Mesendoderm (in vitro differentiated cells): ENCODE measurements around the gene LAMB3.

Source experiments
- DNase-seq: peaks from one replicate; pipeline ENCODE4 v3.0.0; 2013
- H2AK5ac ChIP-seq: 2 replicates; pipeline ENCODE4 v1.6.1; 2013; ENCODE audit warnings: low read length, inconsistent platforms
- H2BK120ac ChIP-seq: 2 replicates; pipeline ENCODE4 v1.6.1; 2013; ENCODE audit warnings: low read depth, mild to moderate bottlenecking, low read length, moderate library complexity, mixed read lengths
- H2BK15ac ChIP-seq: replicated peaks from 2 replicates; pipeline ENCODE4 v1.6.1; 2013; ENCODE audit warnings: low read depth, mild to moderate bottlenecking, moderate library complexity
- H2BK5ac ChIP-seq: 2 replicates; pipeline ENCODE4 v1.6.1; 2013; ENCODE audit warnings: low read length, inconsistent platforms
- H3K18ac ChIP-seq: 2 replicates; pipeline ENCODE4 v1.6.1; 2013; ENCODE audit warnings: mild to moderate bottlenecking, low read length, mixed read lengths
- H3K23ac ChIP-seq: one replicate; pipeline ENCODE4 v1.6.1; 2013; ENCODE audit warnings: low read length
- H3K27ac ChIP-seq: 2 replicates; pipeline ENCODE4 v1.5.1; 2013; ENCODE audit warnings: low read depth, mild to moderate bottlenecking, inconsistent platforms, low read length, moderate library complexity
- H3K27me3 ChIP-seq: 2 replicates; pipeline ENCODE4 v1.6.1; 2013; ENCODE audit warnings: low read length, control low read depth, mild to moderate bottlenecking, inconsistent platforms; ENCODE audit not compliant: insufficient read depth, poor library complexity
- H3K36me3 ChIP-seq: 2 replicates; pipeline ENCODE4 v1.6.1; 2013; ENCODE audit warnings: low read length, inconsistent platforms; ENCODE audit not compliant: control insufficient read depth, insufficient read depth
- H3K4ac ChIP-seq: one replicate; pipeline ENCODE4 v1.6.1; 2013; ENCODE audit warnings: low read depth, mild to moderate bottlenecking, low read length, moderate library complexity
- H3K4me1 ChIP-seq: 2 replicates; pipeline ENCODE4 v1.6.1; 2013; ENCODE audit warnings: low read depth, low read length, inconsistent platforms; ENCODE audit not compliant: control insufficient read depth
- H3K4me2 ChIP-seq: 2 replicates; pipeline ENCODE4 v1.6.1; 2013; ENCODE audit warnings: low read length
- H3K4me3 ChIP-seq: 2 replicates; pipeline ENCODE4 v1.5.1; 2013; ENCODE audit warnings: mild to moderate bottlenecking, low read length
- H3K56ac ChIP-seq: one replicate; pipeline ENCODE4 v1.6.1; 2013; ENCODE audit warnings: low read length
- H3K79me1 ChIP-seq: 2 replicates; pipeline ENCODE4 v1.6.1; 2013; ENCODE audit warnings: low read length, inconsistent platforms
- H3K79me2 ChIP-seq: 2 replicates; pipeline ENCODE4 v1.6.1; 2013; ENCODE audit warnings: mild to moderate bottlenecking, low read length; ENCODE audit not compliant: control insufficient read depth, insufficient read depth
- H3K9ac ChIP-seq: 2 replicates; pipeline ENCODE4 v1.6.1; 2013; ENCODE audit warnings: low read length, inconsistent platforms
- H4K5ac ChIP-seq: one replicate; pipeline ENCODE4 v1.6.1; 2013; ENCODE audit warnings: low read length
- H4K8ac ChIP-seq: one replicate; pipeline ENCODE4 v1.6.1; 2013; ENCODE audit warnings: low read depth, mild to moderate bottlenecking, control low read depth, low read length, moderate library complexity
- WGBS: extraction: QIAGEN DNeasy Blood & Tissue Kit; methylation state at CpG from one replicate; pipeline ENCODE4 v1.1.7; 2013; ENCODE audit warnings: low lambda C conversion rate, missing lambda C conversion rate; ENCODE audit not compliant: insufficient coverage; ENCODE audit errors: extremely low coverage; 5-methylcytosine and 5-hydroxymethylcytosine counted together

LAMB3 gene

DNA sequence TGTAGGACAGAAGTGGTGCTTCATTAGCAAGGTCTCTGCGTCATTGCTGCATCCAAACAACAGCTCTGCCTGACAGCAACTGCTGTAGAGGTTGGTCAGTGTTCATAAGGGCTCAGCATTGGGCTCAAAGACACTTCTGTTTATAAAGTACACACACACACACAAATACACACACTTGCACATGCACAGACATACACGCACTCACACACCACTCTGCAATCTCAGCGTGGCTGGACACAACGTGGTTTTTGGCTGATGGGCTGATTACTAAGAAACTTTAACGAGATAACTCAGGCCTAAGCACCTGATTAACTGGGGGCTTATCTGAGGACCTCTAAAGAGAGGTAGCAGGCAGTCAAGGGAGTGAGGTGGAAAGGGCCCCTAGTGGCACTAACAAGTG lies 48.3 kb downstream of the LAMB3 start:
- H2BK15ac ChIP-seq = no peak overlapping the region
- no peaks in the 10 kb centered on the region for H3K36me3 ChIP-seq
- no peak overlapping the region for H3K56ac ChIP-seq
- H3K18ac ChIP-seq = no peak overlapping the region
- no peak overlapping the region for H4K8ac ChIP-seq
- H3K4me3 ChIP-seq = no peak overlapping the region
- no peak overlapping the region for H2BK120ac ChIP-seq
- no peak overlapping the region for H3K23ac ChIP-seq
- no peaks in the 10 kb centered on the region for H3K4me1 ChIP-seq
- no peaks in the 10 kb centered on the region for H3K27me3 ChIP-seq
- H4K5ac ChIP-seq = no peak overlapping the region
- H3K79me2 ChIP-seq = no peaks in the 10 kb centered on the region
- DNase-seq = peak; percentile 21
- H3K4ac ChIP-seq = no peak overlapping the region
- no peak overlapping the region for H3K4me2 ChIP-seq
- no peak overlapping the region for H3K9ac ChIP-seq
- no peak overlapping the region for H2AK5ac ChIP-seq
- H2BK5ac ChIP-seq = no peak overlapping the region
- WGBS = no CpG with 5 or more reads among the region's 5 CpGs
- H3K27ac ChIP-seq = no peak overlapping the region
- H3K79me1 ChIP-seq = no peaks in the 10 kb centered on the region

GRCh38 chr1:209601809-209602657 lies 50.2 kb downstream of the LAMB3 start:
- no peak overlapping the region for H4K5ac ChIP-seq
- H3K4ac ChIP-seq = no peak overlapping the region
- H2BK120ac ChIP-seq = no peak overlapping the region
- no peak overlapping the region for H3K27ac ChIP-seq
- H2BK15ac ChIP-seq = no peak overlapping the region
- no peak overlapping the region for H3K9ac ChIP-seq
- no peak overlapping the region for H3K4me2 ChIP-seq
- H3K4me3 ChIP-seq = no peak overlapping the region
- no peak overlapping the region for H3K23ac ChIP-seq
- H4K8ac ChIP-seq = no peak overlapping the region
- no peak overlapping the region for H3K56ac ChIP-seq
- peak; percentile 50 for DNase-seq
- H3K36me3 ChIP-seq = no peaks in the 10 kb centered on the region
- no peaks in the 10 kb centered on the region for H3K27me3 ChIP-seq
- H3K4me1 ChIP-seq = no peaks in the 10 kb centered on the region
- no CpG with 5 or more reads among the region's 6 CpGs for WGBS
- no peak overlapping the region for H2BK5ac ChIP-seq
- H3K79me2 ChIP-seq = no peaks in the 10 kb centered on the region
- no peak overlapping the region for H2AK5ac ChIP-seq
- no peak overlapping the region for H3K18ac ChIP-seq
- no peaks in the 10 kb centered on the region for H3K79me1 ChIP-seq

DNA sequence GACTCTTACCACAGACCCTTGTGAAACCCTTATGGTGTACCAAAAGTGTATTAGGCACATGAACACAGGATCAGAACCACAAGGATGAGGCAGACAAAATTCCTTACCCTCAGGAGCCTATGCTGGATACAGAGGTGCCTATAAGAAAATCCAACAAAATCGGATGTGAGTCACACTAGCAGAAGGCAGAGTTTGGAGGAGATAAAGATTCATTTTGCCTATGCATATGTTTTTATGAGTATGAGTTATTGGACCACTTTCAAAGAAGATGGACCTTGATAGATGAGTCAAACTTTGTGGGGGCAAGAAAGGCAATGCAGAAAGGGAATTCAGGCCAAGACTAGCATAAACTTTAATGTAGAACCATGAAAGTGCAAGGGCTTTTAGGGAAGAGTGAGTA lies 51.7 kb downstream of the LAMB3 start:
- no peaks in the 10 kb centered on the region for H3K79me1 ChIP-seq
- H3K18ac ChIP-seq = no peak overlapping the region
- no peak overlapping the region for H2AK5ac ChIP-seq
- no peak overlapping the region for H4K8ac ChIP-seq
- H2BK120ac ChIP-seq = no peak overlapping the region
- no peak overlapping the region for H4K5ac ChIP-seq
- no peak overlapping the region for H3K4ac ChIP-seq
- H3K27ac ChIP-seq = no peak overlapping the region
- no peaks in the 10 kb centered on the region for H3K27me3 ChIP-seq
- H3K36me3 ChIP-seq = no peaks in the 10 kb centered on the region
- H2BK5ac ChIP-seq = no peak overlapping the region
- no peak for DNase-seq
- no peaks in the 10 kb centered on the region for H3K79me2 ChIP-seq
- H3K4me3 ChIP-seq = no peak overlapping the region
- H3K4me1 ChIP-seq = no peaks in the 10 kb centered on the region
- no peak overlapping the region for H3K23ac ChIP-seq
- H3K56ac ChIP-seq = no peak overlapping the region
- no peak overlapping the region for H2BK15ac ChIP-seq
- H3K4me2 ChIP-seq = no peak overlapping the region
- H3K9ac ChIP-seq = no peak overlapping the region
- no CpG with 5 or more reads among the region's 1 CpG for WGBS

DNA sequence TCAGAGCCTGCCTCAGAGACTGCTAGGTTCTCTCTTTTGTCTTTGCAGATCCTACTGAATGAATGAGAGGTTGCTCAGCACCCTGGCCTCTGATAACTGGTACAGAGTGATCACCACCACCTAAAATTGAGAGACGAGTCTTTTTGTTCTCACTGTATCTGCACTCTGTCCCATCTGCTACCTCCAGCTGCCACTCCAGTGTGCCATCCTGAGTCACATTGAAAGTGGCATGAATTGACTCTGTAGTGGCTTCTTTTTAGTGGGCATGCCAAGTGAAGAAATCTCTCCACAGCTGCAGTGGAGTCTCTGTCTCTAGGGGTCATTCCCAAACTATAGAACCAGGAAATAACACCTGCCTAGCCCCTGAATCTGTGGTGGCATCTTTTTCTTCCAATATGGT lies 54.0 kb downstream of the LAMB3 start:
- no peaks in the 10 kb centered on the region for H3K36me3 ChIP-seq
- no peak overlapping the region for H4K5ac ChIP-seq
- DNase-seq = no peak
- H2BK120ac ChIP-seq = no peak overlapping the region
- no peak overlapping the region for H3K27ac ChIP-seq
- WGBS = no CpG with 5 or more reads among the region's 1 CpG
- no peak overlapping the region for H3K18ac ChIP-seq
- H3K4me2 ChIP-seq = no peak overlapping the region
- no peak overlapping the region for H3K56ac ChIP-seq
- no peak overlapping the region for H2AK5ac ChIP-seq
- H2BK5ac ChIP-seq = no peak overlapping the region
- H3K4me1 ChIP-seq = no peaks in the 10 kb centered on the region
- no peak overlapping the region for H3K23ac ChIP-seq
- H4K8ac ChIP-seq = no peak overlapping the region
- no peak overlapping the region for H3K4me3 ChIP-seq
- no peak overlapping the region for H2BK15ac ChIP-seq
- H3K4ac ChIP-seq = no peak overlapping the region
- H3K79me2 ChIP-seq = no peaks in the 10 kb centered on the region
- H3K79me1 ChIP-seq = no peaks in the 10 kb centered on the region
- no peak overlapping the region for H3K9ac ChIP-seq
- H3K27me3 ChIP-seq = no peaks in the 10 kb centered on the region

DNA sequence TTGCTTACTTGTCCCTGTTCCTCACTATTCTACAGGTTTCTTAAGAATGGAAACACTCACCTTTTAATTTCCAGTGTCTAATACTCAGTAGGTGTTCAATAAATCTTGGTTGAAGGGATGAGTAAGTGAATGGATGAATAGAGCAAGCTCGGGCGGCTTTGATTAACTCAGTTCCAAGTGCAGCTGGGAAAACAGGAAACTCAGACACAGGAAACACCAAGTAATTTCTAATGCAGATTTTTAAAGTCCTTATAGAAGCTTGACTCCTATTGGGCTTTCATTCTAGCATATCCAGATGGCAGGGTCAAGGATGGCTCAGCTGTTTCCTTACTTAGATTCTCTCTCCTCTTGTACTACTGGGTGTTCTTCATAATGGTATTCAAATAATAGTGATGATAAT lies 54.7 kb downstream of the LAMB3 start:
- no peak overlapping the region for H3K27ac ChIP-seq
- no peak for DNase-seq
- H3K9ac ChIP-seq = no peak overlapping the region
- H2AK5ac ChIP-seq = no peak overlapping the region
- H4K5ac ChIP-seq = no peak overlapping the region
- H3K36me3 ChIP-seq = no peaks in the 10 kb centered on the region
- H3K79me1 ChIP-seq = no peaks in the 10 kb centered on the region
- H3K4ac ChIP-seq = no peak overlapping the region
- no peak overlapping the region for H2BK5ac ChIP-seq
- H3K27me3 ChIP-seq = no peaks in the 10 kb centered on the region
- no peak overlapping the region for H3K23ac ChIP-seq
- H3K18ac ChIP-seq = no peak overlapping the region
- no peak overlapping the region for H3K4me3 ChIP-seq
- H2BK120ac ChIP-seq = no peak overlapping the region
- H4K8ac ChIP-seq = no peak overlapping the region
- no peaks in the 10 kb centered on the region for H3K4me1 ChIP-seq
- no peak overlapping the region for H3K56ac ChIP-seq
- no CpG with 5 or more reads among the region's 2 CpGs for WGBS
- no peak overlapping the region for H3K4me2 ChIP-seq
- no peak overlapping the region for H2BK15ac ChIP-seq
- no peaks in the 10 kb centered on the region for H3K79me2 ChIP-seq
